Measurements from ENCODE around the gene ZMIZ1.

ZMIZ1 gene

GRCh38 chr10:79342811-79343561, 274.2 kb downstream of the ZMIZ1 start:
- DNase-seq (ENCODE audit: low spot score): no peak

GRCh38 chr10:79344502-79345195, 275.9 kb downstream of the ZMIZ1 start:
- DNase-seq (ENCODE audit: low spot score): no peak

- DNase-seq (ENCODE audit: low spot score): no peak
Observed at GRCh38 chr10:79345241-79346011, 276.7 kb downstream of the ZMIZ1 start.

- no peak for DNase-seq (ENCODE audit: low spot score)
Observed at GRCh38 chr10:79346012-79346340, 277.2 kb downstream of the ZMIZ1 start.

- DNase-seq (ENCODE audit: low spot score): no peak
Observed at GRCh38 chr10:79346388-79347225, 277.8 kb downstream of the ZMIZ1 start.

GRCh38 chr10:79347226-79347893, 278.6 kb downstream of the ZMIZ1 start, which contains the start of gene PPIF:
Gene PPIF (plus strand): TSS chr10:79347469. CDS start chr10:79347549, 80 bp downstream.
- peak; percentile 97 for DNase-seq (ENCODE audit: low spot score)

- peak; percentile 83 for DNase-seq (ENCODE audit: low spot score)
Observed at GRCh38 chr10:79347894-79348639, 279.3 kb downstream of the ZMIZ1 start.

- DNase-seq (ENCODE audit: low spot score): no peak
Observed at GRCh38 chr10:79348640-79348988, 279.8 kb downstream of the ZMIZ1 start.

GRCh38 chr10:79349072-79349491, 280.3 kb downstream of the ZMIZ1 start:
- no peak for DNase-seq (ENCODE audit: low spot score)

- DNase-seq (ENCODE audit: low spot score): no peak
Observed at GRCh38 chr10:79349766-79350406, 281.1 kb downstream of the ZMIZ1 start.

- no peak for DNase-seq (ENCODE audit: low spot score)
Observed at GRCh38 chr10:79350407-79351154, 281.8 kb downstream of the ZMIZ1 start.

GRCh38 chr10:79351332-79351731, 282.6 kb downstream of the ZMIZ1 start:
- no peak for DNase-seq (ENCODE audit: low spot score)

GRCh38 chr10:79352035-79352877, 283.5 kb downstream of the ZMIZ1 start:
- DNase-seq (ENCODE audit: low spot score): no peak

- DNase-seq (ENCODE audit: low spot score): no peak
Observed at GRCh38 chr10:79353000-79353406, 284.2 kb downstream of the ZMIZ1 start.

- DNase-seq (ENCODE audit: low spot score): no peak
Observed at GRCh38 chr10:79353726-79354125, 285.0 kb downstream of the ZMIZ1 start.

GRCh38 chr10:79354141-79354540, 285.4 kb downstream of the ZMIZ1 start:
- no peak for DNase-seq (ENCODE audit: low spot score)

GRCh38 chr10:79354615-79355014, 285.8 kb downstream of the ZMIZ1 start:
- no peak for DNase-seq (ENCODE audit: low spot score)

- no peak for DNase-seq (ENCODE audit: low spot score)
Observed at GRCh38 chr10:79355420-79356017, 286.8 kb downstream of the ZMIZ1 start.

All from AG08396 (cell line).